Osteoblast (primary cell): ENCODE measurements around the gene INPP4B. TPM values are rescaled to one million over a fixed set of nuclear protein-coding genes. Genes with fewer than 3 reads are reported as not detected.

Experiments
- DNase-seq: peaks from one replicate; pipeline ENCODE4 v3.0.0; 2011; ENCODE audit warnings: low spot score, mixed read lengths; ENCODE audit not compliant: insufficient read length; ENCODE audit errors: missing footprints
- H2AFZ ChIP-seq: 2 replicates; pipeline ENCODE4 v1.6.0; 2011; ENCODE audit warnings: mild to moderate bottlenecking, low read length
- H3K27ac ChIP-seq: 2 replicates; pipeline ENCODE4 v1.5.1; 2011; ENCODE audit warnings: mild to moderate bottlenecking, low read depth, low read length, moderate library complexity
- H3K27me3 ChIP-seq: 2 replicates; pipeline ENCODE4 v1.6.0; 2012; ENCODE audit warnings: mild to moderate bottlenecking, control low read depth, inconsistent platforms, low read length, moderate library complexity; ENCODE audit not compliant: insufficient read depth
- H3K36me3 ChIP-seq: 2 replicates; pipeline ENCODE4 v1.5.1; 2011; ENCODE audit warnings: mild to moderate bottlenecking, low read length, control low read depth, moderate library complexity; ENCODE audit not compliant: insufficient read depth
- H3K4me1 ChIP-seq: 2 replicates; pipeline ENCODE4 v1.5.1; 2011; ENCODE audit warnings: mild to moderate bottlenecking, low read length, control low read depth, moderate library complexity; ENCODE audit not compliant: insufficient read depth
- H3K4me2 ChIP-seq: 2 replicates; pipeline ENCODE4 v1.6.0; 2011; ENCODE audit warnings: mild to moderate bottlenecking, low read length; ENCODE audit not compliant: insufficient read depth
- H3K4me3 ChIP-seq: fragments of 200-600 bp; sonication (generic); 3 replicates; pipeline ENCODE4 v1.5.1; 2012; ENCODE audit warnings: mild to moderate bottlenecking, low read length, inconsistent platforms; ENCODE audit not compliant: insufficient read depth
- H3K79me2 ChIP-seq: 2 replicates; pipeline ENCODE4 v1.6.0; 2012; ENCODE audit warnings: mild to moderate bottlenecking, low read length, control low read depth, inconsistent platforms; ENCODE audit not compliant: insufficient read depth
- H3K9me3 ChIP-seq: 2 replicates; pipeline ENCODE4 v1.5.1; 2011; ENCODE audit warnings: low read depth, low read length, control low read depth
- H4K20me1 ChIP-seq: 2 replicates; pipeline ENCODE4 v1.6.0; 2012; ENCODE audit warnings: mild to moderate bottlenecking, low read length, control low read depth; ENCODE audit not compliant: insufficient read depth
- total RNA-seq: library from RNA; depleted of rRNA; stranded (reverse); fragments of >200 nt; gene quantifications from 2 replicates; pipeline ENCODE4 v1.2.3, GENCODE V29; 2012
- TF ChIP-seq, protein P1 (sequence below): IDR thresholded peaks from 2 replicates; pipeline ENCODE4 v1.5.1; 2011; ENCODE audit warnings: mild to moderate bottlenecking, low read depth, low read length, moderate library complexity; ENCODE audit errors: extremely low read depth

The INPP4B gene
- total RNA-seq, 1 donor: 11.6 TPM

DNA sequence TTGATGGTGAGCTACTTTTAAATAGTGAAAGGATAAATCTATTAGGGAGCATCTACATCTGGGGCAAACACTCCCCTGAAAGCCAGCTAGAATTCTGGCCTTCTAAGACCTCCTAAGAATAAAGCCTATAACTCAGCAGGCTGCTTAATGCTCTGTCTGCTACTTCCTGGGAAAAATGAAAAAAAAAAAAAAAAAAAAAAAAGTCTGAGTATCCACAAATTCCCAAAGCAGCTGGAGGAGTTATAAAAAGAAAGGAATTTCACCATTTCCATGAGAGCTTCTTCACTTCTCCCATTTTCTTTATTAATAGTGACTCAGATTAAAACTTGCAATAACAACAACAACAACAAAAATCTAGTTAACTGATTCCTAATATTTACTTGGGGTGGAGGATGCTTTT, 511.2 kb downstream of the INPP4B start:
- TF ChIP-seq, protein P1, sequence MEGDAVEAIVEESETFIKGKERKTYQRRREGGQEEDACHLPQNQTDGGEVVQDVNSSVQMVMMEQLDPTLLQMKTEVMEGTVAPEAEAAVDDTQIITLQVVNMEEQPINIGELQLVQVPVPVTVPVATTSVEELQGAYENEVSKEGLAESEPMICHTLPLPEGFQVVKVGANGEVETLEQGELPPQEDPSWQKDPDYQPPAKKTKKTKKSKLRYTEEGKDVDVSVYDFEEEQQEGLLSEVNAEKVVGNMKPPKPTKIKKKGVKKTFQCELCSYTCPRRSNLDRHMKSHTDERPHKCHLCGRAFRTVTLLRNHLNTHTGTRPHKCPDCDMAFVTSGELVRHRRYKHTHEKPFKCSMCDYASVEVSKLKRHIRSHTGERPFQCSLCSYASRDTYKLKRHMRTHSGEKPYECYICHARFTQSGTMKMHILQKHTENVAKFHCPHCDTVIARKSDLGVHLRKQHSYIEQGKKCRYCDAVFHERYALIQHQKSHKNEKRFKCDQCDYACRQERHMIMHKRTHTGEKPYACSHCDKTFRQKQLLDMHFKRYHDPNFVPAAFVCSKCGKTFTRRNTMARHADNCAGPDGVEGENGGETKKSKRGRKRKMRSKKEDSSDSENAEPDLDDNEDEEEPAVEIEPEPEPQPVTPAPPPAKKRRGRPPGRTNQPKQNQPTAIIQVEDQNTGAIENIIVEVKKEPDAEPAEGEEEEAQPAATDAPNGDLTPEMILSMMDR: no peak
- Histone ChIP-seq H2AFZ (no peak overlapping the region), H3K27ac (no peak overlapping the region), H3K79me2 (peaks cover 14% of the 10 kb centered on the region), H3K9me3 (no peaks in the 10 kb centered on the region), H3K4me3 (no peak overlapping the region), H3K4me1 (peaks cover 15% of the 10 kb centered on the region), H3K4me2 (no peak overlapping the region), H4K20me1 (no peaks in the 10 kb centered on the region), H3K27me3 (no peaks in the 10 kb centered on the region), H3K36me3 (no peaks in the 10 kb centered on the region)
- no peak for DNase-seq

- Histone ChIP-seq H3K4me2 (peak overlapping the region; percentile 38), H3K4me3 (peak overlapping the region; percentile 5), H3K4me1 (peaks cover 15% of the 10 kb centered on the region), H4K20me1 (no peaks in the 10 kb centered on the region), H3K27me3 (no peaks in the 10 kb centered on the region), H3K36me3 (no peaks in the 10 kb centered on the region), H3K79me2 (peaks cover 11% of the 10 kb centered on the region), H3K27ac (peak overlapping the region; percentile 69), H3K9me3 (no peaks in the 10 kb centered on the region), H2AFZ (peak overlapping the region; percentile 6)
- DNase-seq: peak; percentile 14
- TF ChIP-seq, protein P1: no peak
Measured at GRCh38 chr4:142331646-142332045, 514.5 kb downstream of the INPP4B start.

- peaks cover 15% of the 10 kb centered on the region for H3K4me1 ChIP-seq
- no peaks in the 10 kb centered on the region for H4K20me1 ChIP-seq
- H3K36me3 ChIP-seq: no peaks in the 10 kb centered on the region
- TF ChIP-seq, protein P1: no peak
- H3K27me3 ChIP-seq: no peaks in the 10 kb centered on the region
- DNase-seq: peak; percentile 76
- peak overlapping the region; percentile 5 for H3K4me3 ChIP-seq
- H3K27ac ChIP-seq: peak overlapping the region; percentile 69
- H3K9me3 ChIP-seq: no peaks in the 10 kb centered on the region
- peak overlapping the region; percentile 6 for H2AFZ ChIP-seq
- peak overlapping the region; percentile 38 for H3K4me2 ChIP-seq
- H3K79me2 ChIP-seq: peaks cover 10% of the 10 kb centered on the region
Measured at GRCh38 chr4:142331132-142331531, 515.0 kb downstream of the INPP4B start.

DNA sequence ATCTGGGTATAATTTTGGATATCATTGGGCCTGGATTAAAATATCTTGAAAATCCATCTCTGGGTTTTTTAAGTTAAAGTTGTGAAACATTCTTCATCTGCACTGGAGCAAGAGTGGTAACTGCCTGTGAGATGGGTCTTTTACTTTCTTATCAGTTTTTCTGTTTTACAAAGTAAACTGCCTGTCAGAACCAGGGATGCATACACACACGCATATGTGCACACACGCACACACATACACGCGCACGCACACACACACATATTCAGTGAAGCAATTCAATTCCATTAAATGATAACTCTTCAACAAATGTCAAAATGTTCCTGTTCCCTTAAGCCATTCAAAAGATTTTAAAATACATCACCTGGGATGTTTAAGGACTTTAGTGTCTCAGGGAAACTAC, 515.8 kb downstream of the INPP4B start:
- DNase-seq: no peak
- no peak overlapping the region for H3K4me3 ChIP-seq
- H3K4me2 ChIP-seq: no peak overlapping the region
- no peaks in the 10 kb centered on the region for H4K20me1 ChIP-seq
- H3K4me1 ChIP-seq: peaks cover 15% of the 10 kb centered on the region
- TF ChIP-seq, protein P1: no peak
- H3K79me2 ChIP-seq: peaks cover 8% of the 10 kb centered on the region
- H3K36me3 ChIP-seq: no peaks in the 10 kb centered on the region
- no peak overlapping the region for H3K27ac ChIP-seq
- no peaks in the 10 kb centered on the region for H3K9me3 ChIP-seq
- no peaks in the 10 kb centered on the region for H3K27me3 ChIP-seq
- no peak overlapping the region for H2AFZ ChIP-seq
